GM18873 (cell line): ENCODE measurements around the gene SLC22A12.

Experiments
- ATAC-seq: cut with Tn5 transposase; IDR thresholded peaks from one replicate; pipeline ENCODE4 v1.9.1; 2021; ENCODE audit warnings: mild to moderate bottlenecking, moderate library complexity, moderate number of reproducible peaks; ENCODE audit not compliant: unreplicated experiment, low FRiP score

The SLC22A12 gene

GRCh38 chr11:64602466-64603070 is 11.5 kb downstream of the SLC22A12 start:
- ATAC-seq, result no peak

- ATAC-seq, result no peak
Observed at GRCh38 chr11:64603411-64604110, 12.5 kb downstream of the SLC22A12 start.

DNA sequence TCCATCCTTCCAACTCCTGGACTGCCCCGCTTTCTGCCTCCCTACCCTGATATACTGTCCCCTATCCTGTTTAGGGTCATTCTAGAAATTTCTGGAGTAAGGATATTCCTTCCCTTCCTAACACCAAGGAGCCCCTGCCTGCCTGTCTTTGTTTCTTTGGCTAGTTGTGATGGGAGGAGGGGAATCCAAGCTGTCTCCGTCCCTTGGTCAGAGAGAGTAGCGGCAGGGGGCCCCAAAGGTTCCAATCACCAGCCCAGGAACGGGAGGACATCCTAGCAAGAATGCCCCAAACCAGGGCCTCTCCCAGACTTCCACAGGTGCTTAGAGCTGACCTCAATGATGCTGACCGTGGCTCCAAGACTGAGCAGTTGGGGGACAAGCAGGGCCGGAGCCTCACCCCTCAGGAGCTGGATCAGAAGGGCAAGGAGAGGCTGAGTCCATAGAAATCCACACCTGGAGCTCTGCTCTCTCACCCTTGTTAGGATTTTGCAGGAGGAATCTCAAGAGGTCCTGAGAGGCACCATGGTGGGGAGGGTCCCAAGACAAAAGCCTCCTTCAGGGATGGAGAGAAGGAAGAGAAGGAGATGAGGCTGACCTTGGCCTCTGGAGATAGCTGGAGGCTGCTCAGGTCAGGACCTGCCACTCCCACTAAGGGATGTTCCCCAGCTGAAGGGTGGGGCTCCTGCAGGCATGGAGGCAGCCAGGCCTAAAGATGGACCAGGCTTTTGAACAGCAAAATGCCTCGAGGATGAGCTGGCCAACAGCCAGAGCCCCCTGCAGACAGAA is 13.6 kb downstream of the SLC22A12 start:
- ATAC-seq, result no peak

DNA sequence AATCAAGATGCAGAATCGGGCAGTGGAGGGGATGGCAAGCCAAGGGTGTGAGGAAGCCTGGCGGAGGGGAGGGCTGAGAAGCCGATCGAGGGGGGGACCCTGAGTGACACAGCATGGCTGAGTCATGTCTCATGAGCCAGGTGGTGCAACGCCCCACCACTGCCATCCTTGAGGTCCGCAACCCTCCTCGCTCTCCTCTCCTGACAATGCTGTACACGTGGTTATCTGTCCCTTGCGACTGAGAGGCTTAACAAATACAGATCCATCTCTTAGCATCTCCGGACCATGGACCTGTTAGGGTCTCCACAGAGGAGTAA is 14.2 kb downstream of the SLC22A12 start:
- ATAC-seq, result no peak

DNA sequence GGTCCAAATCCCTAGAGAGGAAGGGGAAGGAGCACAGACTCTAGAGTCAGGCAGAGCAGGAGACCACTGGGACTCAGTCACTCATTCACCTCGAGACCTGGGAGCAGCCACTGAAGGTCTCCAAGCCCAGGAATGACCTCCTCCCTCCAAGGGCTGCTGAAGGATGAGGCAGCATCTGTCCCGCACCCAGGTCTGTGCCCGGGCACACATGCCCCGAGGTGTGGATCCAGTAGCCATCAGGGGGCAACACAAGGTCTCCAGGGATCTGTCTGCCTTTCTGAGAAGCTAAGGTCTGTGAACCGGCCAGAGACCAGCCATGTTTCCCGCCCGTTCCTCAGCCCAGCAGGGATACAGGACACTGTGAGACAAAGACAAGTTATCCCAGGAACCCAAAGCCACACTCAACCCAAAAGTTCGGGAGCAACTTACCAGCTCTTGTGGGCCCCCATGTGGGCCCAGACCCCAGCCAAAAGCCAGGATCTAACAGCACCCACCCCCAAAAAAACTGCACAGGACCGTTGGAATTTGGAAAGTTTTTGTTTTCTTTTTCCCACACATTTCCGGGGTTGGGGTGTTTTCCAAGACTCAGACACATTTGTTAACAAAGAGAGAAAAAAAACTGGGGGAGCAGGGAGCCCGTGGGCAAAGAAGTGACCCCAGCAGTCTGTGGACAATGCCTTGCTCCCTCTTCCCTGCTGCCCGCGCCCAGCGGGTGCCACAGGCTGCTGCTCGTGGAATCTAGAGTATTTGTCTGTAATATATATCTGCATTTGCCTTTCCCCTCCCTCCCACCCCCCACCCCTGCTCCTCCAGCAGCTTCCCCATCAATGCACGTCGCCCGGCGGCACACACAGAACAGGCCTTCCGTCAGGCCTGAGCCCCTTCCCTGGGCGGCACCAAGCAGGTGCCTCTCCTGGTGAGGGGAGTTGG is 14.9 kb downstream of the SLC22A12 start:
- no peak for ATAC-seq

GRCh38 chr11:64606796-64607380 is 15.9 kb downstream of the SLC22A12 start:
- ATAC-seq, result no peak

DNA sequence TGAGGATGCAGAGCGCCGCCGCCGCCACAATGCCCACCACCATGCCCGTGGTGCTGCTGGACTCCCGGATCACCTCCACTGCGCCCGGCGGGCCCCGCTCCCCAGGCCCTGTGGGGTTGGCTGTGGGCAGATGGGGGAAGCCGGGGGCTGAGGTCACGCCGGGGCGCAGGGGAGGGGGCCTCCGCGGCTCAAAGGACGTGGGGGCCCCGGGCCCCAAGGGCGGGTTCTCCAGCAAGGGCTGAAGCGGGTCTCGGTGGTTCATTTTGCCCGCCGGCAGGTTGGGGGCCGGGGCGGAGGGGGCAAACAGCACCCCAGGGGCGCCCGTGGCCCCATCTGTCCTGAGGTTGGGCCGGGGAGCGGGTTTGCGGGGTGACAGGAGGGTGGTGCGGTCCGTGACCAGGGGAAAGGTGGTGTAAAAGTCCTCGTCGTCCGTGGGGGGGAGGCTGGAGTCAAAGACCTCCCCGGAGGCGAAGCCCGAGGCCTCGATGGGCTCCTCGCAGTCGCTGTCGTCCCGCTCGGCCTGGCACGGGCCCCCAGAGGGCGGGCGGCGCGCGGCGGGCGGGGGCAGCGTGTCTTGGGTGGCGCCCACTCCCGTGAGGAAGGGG is 16.5 kb downstream of the SLC22A12 start:
- no peak for ATAC-seq

GRCh38 chr11:64608046-64608445 is 17.0 kb downstream of the SLC22A12 start:
- no peak for ATAC-seq

DNA sequence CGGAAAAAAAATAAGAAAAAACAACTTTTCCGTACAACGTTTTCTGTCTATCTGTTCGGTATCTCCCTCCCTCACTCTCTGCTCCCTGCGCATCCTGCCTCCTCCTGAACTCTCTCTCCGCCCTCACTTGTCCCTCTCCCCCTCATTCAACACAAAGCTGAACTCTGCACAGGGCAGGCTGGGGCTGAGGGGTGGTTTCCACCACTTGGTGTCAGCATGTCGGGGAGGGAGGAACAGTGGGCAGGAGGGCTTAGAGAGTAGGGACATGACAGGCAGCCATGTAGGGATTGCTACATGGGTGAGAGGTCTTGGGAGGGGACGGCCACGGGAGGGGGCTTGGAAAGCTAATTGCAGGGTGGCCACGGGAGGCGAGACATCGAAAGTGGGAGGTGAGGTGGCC is 17.6 kb downstream of the SLC22A12 start:
- ATAC-seq, result no peak

DNA sequence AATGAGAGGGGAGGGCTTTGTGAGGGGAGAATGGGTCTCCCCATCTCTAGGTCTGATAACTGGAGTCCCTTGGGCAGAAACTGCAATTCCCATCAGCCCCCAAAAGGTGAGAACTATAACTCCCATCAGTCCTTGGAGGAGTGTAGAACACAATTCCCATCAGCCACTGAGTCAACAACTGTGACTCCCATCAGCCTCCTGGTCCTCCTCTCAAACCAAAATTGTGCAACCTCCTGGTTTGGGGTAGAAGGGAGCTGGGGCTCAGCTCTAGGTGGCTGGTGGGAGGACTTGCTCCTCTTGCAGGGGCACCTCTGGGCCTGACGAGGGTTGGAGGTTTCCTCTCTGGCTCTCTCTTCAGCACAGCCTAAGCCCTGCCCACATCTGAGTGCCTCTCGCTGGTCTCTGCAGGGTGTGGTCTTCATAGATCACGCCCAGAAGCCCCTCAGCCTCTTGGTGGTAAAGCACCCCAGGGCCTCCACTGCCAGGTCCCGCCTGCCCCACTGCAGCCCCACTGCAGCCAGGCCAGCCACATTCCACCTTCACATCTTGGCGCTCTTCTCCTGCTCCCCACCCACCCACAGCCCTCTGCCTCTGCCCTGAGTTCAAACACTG is 18.5 kb downstream of the SLC22A12 start:
- ATAC-seq, result no peak

DNA sequence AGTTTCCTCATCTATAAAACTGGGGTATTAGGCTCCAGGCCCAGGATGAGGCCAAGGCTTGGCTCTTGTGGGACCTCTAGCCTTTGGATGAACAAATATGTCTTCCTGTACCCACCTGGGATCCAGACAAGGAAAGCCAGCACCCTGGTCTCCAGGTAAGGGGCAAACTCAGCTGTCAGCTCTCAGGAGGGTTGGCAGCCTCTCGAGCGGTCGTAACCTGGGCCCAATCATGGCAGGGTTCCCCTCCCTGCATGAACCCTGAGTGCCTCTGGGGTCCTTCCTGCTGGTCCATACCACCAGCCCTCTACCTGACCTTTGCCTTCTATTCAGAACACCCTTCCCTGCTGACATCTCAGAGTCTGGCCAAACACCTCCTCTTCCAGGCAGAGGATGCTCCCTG is 19.6 kb downstream of the SLC22A12 start:
- no peak for ATAC-seq

GRCh38 chr11:64611176-64611575 is 20.2 kb downstream of the SLC22A12 start:
- no peak for ATAC-seq

DNA sequence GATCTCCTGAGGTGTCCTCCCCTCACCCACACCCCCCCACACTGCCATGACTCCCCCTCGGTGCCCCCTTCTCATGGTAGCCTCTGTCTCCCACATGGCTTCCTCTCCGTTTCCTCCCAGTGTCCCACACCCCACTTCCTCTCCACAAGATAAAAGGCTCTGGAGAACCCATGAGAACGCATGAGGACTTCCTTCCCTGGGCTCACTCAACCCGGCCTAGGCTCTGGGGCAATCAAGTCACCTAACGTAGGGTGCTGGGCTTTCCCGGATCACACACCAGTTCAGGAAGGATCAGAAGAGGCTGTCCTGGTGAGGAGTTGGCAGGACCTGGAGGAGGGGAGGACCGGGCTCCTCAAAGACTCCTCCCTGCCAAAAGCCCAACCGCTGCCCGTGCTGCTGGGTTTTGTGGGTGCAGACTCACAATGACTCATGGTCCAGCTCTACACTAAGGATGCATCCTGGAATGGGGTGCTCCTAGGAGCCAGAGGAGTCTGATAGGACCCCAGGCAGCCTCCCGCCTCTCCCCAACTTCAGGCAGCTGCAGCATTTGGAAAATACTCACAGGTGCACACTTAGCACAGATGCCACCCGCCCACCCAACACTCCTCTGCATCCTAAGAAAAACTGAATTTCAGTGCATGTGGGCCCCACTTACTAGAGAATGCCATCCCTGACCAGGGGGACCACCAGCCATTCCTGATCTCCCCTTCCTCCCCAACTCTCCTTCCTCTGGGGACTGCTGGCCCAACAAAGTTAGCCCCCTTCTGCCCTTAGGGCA is 21.0 kb downstream of the SLC22A12 start:
- no peak for ATAC-seq

GRCh38 chr11:64613648-64614047 is 22.6 kb downstream of the SLC22A12 start:
- ATAC-seq, result no peak

DNA sequence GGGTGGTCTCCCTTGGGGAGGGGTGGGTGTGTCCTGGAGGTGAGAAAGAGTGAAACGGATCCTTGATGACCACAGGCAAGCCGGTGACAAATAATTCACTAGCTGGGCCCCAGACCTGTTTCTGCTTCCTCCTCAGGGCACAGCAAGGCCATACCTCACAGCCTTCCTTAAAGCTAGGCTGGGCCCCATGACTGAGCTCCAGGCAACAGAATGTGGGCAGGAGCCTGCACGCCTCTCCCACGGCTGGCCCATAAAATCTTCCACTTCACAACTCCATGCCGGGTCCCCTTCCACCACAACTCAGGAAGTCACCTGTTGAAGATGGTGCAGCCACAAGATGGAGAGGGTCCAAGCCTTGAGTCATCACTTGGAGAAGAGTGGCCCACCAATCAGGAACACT is 23.9 kb downstream of the SLC22A12 start:
- ATAC-seq, result no peak

- no peak for ATAC-seq
Observed at GRCh38 chr11:64616817-64617216, 25.8 kb downstream of the SLC22A12 start.

DNA sequence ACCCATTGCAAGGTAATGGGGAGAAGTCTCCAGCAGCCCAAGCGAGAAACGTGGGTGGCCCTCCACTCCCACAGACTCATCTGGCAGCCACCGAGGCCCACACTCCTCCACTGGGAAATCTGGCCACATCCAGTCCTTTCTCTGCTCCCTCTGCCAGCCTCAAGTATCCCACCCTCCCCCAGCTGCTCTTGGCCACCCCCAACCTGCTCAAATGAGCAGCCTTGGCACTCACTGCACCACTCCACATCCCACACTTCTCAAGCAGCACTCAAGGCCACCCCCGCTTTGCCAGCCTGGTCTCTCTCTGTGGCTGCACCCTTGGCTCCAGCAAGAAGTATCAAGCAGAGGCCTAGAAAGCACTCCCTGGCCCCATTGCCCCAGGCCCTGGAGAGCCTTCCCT is 28.2 kb downstream of the SLC22A12 start:
- ATAC-seq, result no peak

DNA sequence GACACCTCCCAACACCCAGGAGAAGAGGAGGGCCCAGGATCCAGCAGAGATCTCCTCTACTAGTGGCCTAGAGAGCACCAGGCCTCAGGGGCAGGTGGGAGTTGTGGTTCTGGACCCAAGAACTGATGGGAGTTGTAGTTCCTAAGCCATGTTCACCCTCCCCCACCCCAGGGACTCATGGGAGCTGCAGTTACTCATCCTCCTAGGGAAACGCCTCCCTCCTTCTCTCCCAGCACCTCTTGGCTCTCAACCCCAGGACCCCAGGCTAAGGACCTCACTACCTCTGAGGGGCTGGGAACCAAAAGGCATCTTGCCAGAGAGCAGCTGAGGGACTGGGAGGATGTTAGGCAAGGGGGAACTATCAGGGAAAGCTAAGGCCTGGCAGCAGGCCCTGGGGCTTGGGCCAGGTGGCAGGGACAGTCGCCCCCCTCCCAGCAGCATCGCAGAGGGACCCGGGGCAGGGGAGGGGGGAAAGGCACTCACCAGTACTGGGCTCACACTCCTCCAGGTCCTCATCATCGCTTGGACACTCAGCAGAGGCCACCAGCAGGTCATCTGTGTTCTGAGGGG is 28.9 kb downstream of the SLC22A12 start:
- no peak for ATAC-seq
